SK-N-SH (cell line): ENCODE measurements around the gene ENDOV. TPM values are rescaled to one million over a fixed set of nuclear protein-coding genes. Genes with fewer than 3 reads are reported as not detected.

Experiments
- CTCF ChIA-PET: fragments of 300-600, 350-600 bp; formaldehyde crosslinking; extraction: SDS; loops from one replicate; lab custom pipeline; 2021; lab: Yijun Ruan, JAX
- POLR2A ChIA-PET: fragments of 350-600 bp; sonication (Branson Sonifier 250); formaldehyde crosslinking; extraction: SDS; loops from one replicate; lab custom pipeline; 2020; ENCODE audit warnings: antibody characterized with exemption, inconsistent platforms; lab: Yijun Ruan, JAX
- DNase-seq: peaks from one replicate; pipeline ENCODE4 v3.0.0; 2012
- H2AFZ ChIP-seq: fragments of 200-600 bp; sonication (generic); 2 replicates; pipeline ENCODE4 v1.8.1; 2016; ENCODE audit warnings: antibody characterized with exemption, mild to moderate bottlenecking, low read depth
- H3F3A ChIP-seq: fragments of 200-600 bp; sonication (generic); replicated peaks from 2 replicates; pipeline ENCODE3; 2016; ENCODE audit warnings: antibody characterized with exemption, mild to moderate bottlenecking; ENCODE audit not compliant: insufficient read depth
- H3K27ac ChIP-seq, 2 experiments: fragments of 200-500 bp in 1 of 2; fragments of 200-600 bp in 1 of 2; sonication (Bioruptor generic) in 1 of 2; sonication (generic), shearing (Covaris generic) in 1 of 2; 2 replicates each; pipeline versions ENCODE4 v1.5.1 to v1.6.1; 2014 to 2016; ENCODE audit warnings: low read depth in 2 of 2, inconsistent platforms in 1 of 2, low read length in 1 of 2, mild to moderate bottlenecking in 1 of 2, mixed read lengths in 1 of 2
- H3K27me3 ChIP-seq: fragments of 200-600 bp; sonication (generic), shearing (Covaris generic); 2 replicates; pipeline ENCODE4 v1.6.1; 2016; ENCODE audit warnings: mixed run types; ENCODE audit not compliant: insufficient read depth
- H3K36me3 ChIP-seq, 2 experiments: fragments of 200-500 bp in 1 of 2; fragments of 200-600 bp in 1 of 2; sonication (Bioruptor generic) in 1 of 2; sonication (generic) in 1 of 2; replicated peaks in 1 of 2; 2 replicates each; pipeline versions ENCODE3 to v1.5.1; 2014 to 2016; ENCODE audit warnings: low read length in 1 of 2, mild to moderate bottlenecking in 1 of 2; ENCODE audit not compliant: insufficient read depth in 2 of 2, control insufficient read depth in 1 of 2
- H3K4me1 ChIP-seq, 2 experiments: fragments of 200-500 bp in 1 of 2; fragments of 200-600 bp in 1 of 2; sonication (Bioruptor generic) in 1 of 2; sonication (generic), shearing (Covaris generic) in 1 of 2; 2 replicates each; pipeline versions ENCODE4 v1.5.1 to v1.6.1; 2014 to 2016; ENCODE audit warnings: low read depth in 1 of 2, low read length in 1 of 2, mixed run types in 1 of 2; ENCODE audit not compliant: insufficient read depth in 2 of 2, control insufficient read depth in 1 of 2
- H3K4me2 ChIP-seq: fragments of 200-600 bp; sonication (generic), shearing (Covaris generic); 2 replicates; pipeline ENCODE4 v1.6.1; 2017; ENCODE audit warnings: mixed run types
- H3K4me3 ChIP-seq, 2 experiments: fragments of 200-500 bp in 1 of 2; fragments of 200-600 bp in 1 of 2; sonication (Bioruptor generic) in 1 of 2; sonication (generic), shearing (Covaris generic) in 1 of 2; 2 replicates each; pipeline versions ENCODE4 v1.5.1 to v1.8.1; 2014 to 2016; ENCODE audit warnings: low read depth in 2 of 2, inconsistent platforms in 1 of 2, low read length in 1 of 2, mild to moderate bottlenecking in 1 of 2, mixed read lengths in 1 of 2, moderate library complexity in 1 of 2
- H3K79me2 ChIP-seq: fragments of 200-600 bp; sonication (generic); 2 replicates; pipeline ENCODE4 v1.8.1; 2017; ENCODE audit warnings: mild to moderate bottlenecking; ENCODE audit not compliant: insufficient read depth
- H3K9ac ChIP-seq: fragments of 200-600 bp; sonication (generic); 2 replicates; pipeline ENCODE4 v1.6.1; 2017; ENCODE audit warnings: mixed run types
- H3K9me2 ChIP-seq: fragments of 200-600 bp; sonication (generic); 2 replicates; pipeline ENCODE4 v1.6.1; 2017; ENCODE audit warnings: mixed run types
- H3K9me3 ChIP-seq: fragments of 200-600 bp; sonication (generic); 2 replicates; pipeline ENCODE4 v1.6.1; 2017; ENCODE audit warnings: mixed run types, mild to moderate bottlenecking, moderate library complexity
- H4K20me1 ChIP-seq: fragments of 200-600 bp; sonication (generic); 2 replicates; pipeline ENCODE4 v1.6.1; 2017; ENCODE audit warnings: mild to moderate bottlenecking, mixed run types; ENCODE audit not compliant: insufficient read depth
- CHD2 ChIP-seq: fragments of 150-350 bp; IDR thresholded peaks from 2 replicates; pipeline ENCODE4 v1.6.1; 2018; ENCODE audit warnings: low read length; ENCODE audit not compliant: partially characterized antibody
- EZH2phosphoT487 ChIP-seq: fragments of 200-600 bp; sonication (generic); IDR thresholded peaks from 2 replicates; pipeline ENCODE4 v1.6.1; 2017; ENCODE audit warnings: low read depth, mixed run types, mild to moderate bottlenecking, antibody characterized with exemption, moderate library complexity, borderline replicate concordance
- FOXJ3 ChIP-seq: sonication (generic); formaldehyde crosslinking; IDR thresholded peaks from 2 replicates; pipeline ENCODE4 v1.5.1; 2020; ENCODE audit warnings: mild to moderate bottlenecking, missing genetic modification reagents
- GABPA ChIP-seq: IDR thresholded peaks from 2 replicates; pipeline ENCODE4 v1.4.0; 2012; ENCODE audit warnings: low read depth, mild to moderate bottlenecking
- GATA2 ChIP-seq: sonication (generic); formaldehyde crosslinking; IDR thresholded peaks from 2 replicates; pipeline ENCODE4 v1.5.0; 2020; ENCODE audit warnings: mild to moderate bottlenecking, missing genetic modification reagents
- MEF2A ChIP-seq: IDR thresholded peaks from 2 replicates; pipeline ENCODE4 v1.4.0; 2012; ENCODE audit warnings: low read depth, borderline replicate concordance
- MXI1 ChIP-seq: IDR thresholded peaks from 2 replicates; pipeline ENCODE4 v1.6.1; 2012; ENCODE audit warnings: mild to moderate bottlenecking, low read depth, low read length, improper control_type of control experiment
- RXRA ChIP-seq: IDR thresholded peaks from 2 replicates; pipeline ENCODE4 v1.4.0; 2012; ENCODE audit warnings: low read depth, mild to moderate bottlenecking, borderline replicate concordance
- SIN3A ChIP-seq: IDR thresholded peaks from 2 replicates; pipeline ENCODE4 v1.6.1; 2012; ENCODE audit warnings: low read depth, mild to moderate bottlenecking, low read length, moderate library complexity, borderline replicate concordance
- TAF1 ChIP-seq: IDR thresholded peaks from 2 replicates; pipeline ENCODE4 v1.6.1; 2012; ENCODE audit warnings: low read depth, mild to moderate bottlenecking, low read length, moderate library complexity, borderline replicate concordance
- TCF12 ChIP-seq: IDR thresholded peaks from 2 replicates; pipeline ENCODE4 v1.4.0; 2012
- WGBS: methylation state at CpG from one replicate; pipeline ENCODE4 v1.1.6; 2017; ENCODE audit warnings: low lambda C conversion rate; 5-methylcytosine and 5-hydroxymethylcytosine counted together
- polyA plus RNA-seq, 3 experiments: library from polyadenylated mRNA; depleted of rRNA; stranded (reverse); fragments of >200 nt; gene quantifications; 2 replicates each; pipeline ENCODE4 v1.2.3, GENCODE V29; 2012
- TF ChIP-seq, protein P1 (sequence below): IDR thresholded peaks from 2 replicates; pipeline ENCODE4 v1.4.0; 2012; ENCODE audit warnings: low read depth, borderline replicate concordance
- TF ChIP-seq, protein P2 (sequence below): fragments of 150-350 bp; IDR thresholded peaks from 2 replicates; pipeline ENCODE4 v1.6.1; 2016; ENCODE audit warnings: mild to moderate bottlenecking, low read depth, low read length
- TF ChIP-seq, protein P3 (sequence below): IDR thresholded peaks from 2 replicates; pipeline ENCODE4 v1.6.1; 2012; ENCODE audit warnings: mild to moderate bottlenecking, low read depth, low read length, moderate library complexity
- TF ChIP-seq, protein P4 (sequence below): fragments of 200-600 bp; sonication (generic); IDR thresholded peaks from 2 replicates; pipeline ENCODE4 v1.6.1; 2017; ENCODE audit warnings: antibody characterized with exemption, mild to moderate bottlenecking, moderate library complexity
- TF ChIP-seq, protein P5 (sequence below): IDR thresholded peaks from 2 replicates; pipeline ENCODE4 v1.4.0; 2012; ENCODE audit warnings: low read depth

The ENDOV gene
- polyA plus RNA-seq, 1 of the 3 experiments (the other 2 are of a cell fraction), result 83.6 TPM

DNA sequence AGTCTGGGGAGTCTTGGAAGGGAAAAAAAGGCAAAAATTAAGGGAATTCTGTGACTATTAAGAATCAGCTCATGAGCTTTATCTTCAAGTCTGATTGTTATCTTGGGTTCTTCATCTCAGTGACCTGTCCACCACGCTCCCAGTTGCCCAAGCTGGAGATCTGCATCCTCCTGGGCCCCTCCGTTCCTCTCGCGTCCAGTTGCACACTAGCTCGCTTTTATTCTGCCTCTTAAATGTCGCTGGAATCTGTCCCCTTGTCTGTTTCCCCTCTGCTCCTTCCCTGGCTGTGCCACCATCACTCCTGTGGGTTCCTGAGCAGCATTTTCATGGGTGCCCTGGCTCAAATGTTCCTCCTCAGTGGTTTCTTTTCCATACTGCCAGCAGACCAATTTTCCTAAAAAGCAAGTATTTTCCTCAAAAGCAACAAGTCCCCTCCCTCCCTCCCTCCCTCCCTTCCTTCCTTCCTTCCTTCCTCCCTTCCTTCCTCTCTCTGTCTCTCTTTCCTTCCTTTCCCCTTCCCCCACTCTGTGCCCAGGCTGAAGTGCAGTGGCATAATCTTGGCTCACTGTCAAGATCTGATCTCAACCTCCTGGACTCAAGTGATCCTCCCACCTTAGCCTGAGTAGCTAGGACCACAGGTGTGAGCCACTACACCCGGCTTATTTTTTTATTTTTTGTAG lies 1.4 kb downstream of the ENDOV start:
- H3K4me1 ChIP-seq, result peaks cover 5 to 25% of the 10 kb centered on the region in 2 experiments; a peak in 2 of 4 replicates
- peaks cover 25 to 28% of the 10 kb centered on the region in 2 experiments for H3K36me3 ChIP-seq
- H2AFZ ChIP-seq, result no peak overlapping the region
- no peak overlapping the region for H3K27ac ChIP-seq
- peaks cover 5% of the 10 kb centered on the region for H3F3A ChIP-seq
- H3K9ac ChIP-seq, result peak overlapping the region; percentile 98
- peak overlapping the region; percentile 94 for H3K4me2 ChIP-seq
- no peaks in the 10 kb centered on the region for H3K9me3 ChIP-seq
- peaks cover 31% of the 10 kb centered on the region for H4K20me1 ChIP-seq
- ChIA-PET POLR2A (interaction anchor here (0.6 to 1.9 kb wide), 3 partner anchors 8 to 556 kb away, joined by 5 to 7 read pairs (median 5); no protein-coding TSS in a partner anchor), CTCF (interaction anchor here (1.1 to 6.5 kb wide), 5 partner anchors 10 to 565 kb away, joined by 3 to 47 read pairs (median 4); no protein-coding TSS in a partner anchor)
- H3K27me3 ChIP-seq, result no peaks in the 10 kb centered on the region
- peak; percentile 35 for DNase-seq
- TF ChIP-seq TAF1 (no peak), EZH2phosphoT487 (no peak), GABPA (no peak), MEF2A (no peak), GATA2 (CRISPR knock-in tag) (no peak)
- TF ChIP-seq, protein P1, sequence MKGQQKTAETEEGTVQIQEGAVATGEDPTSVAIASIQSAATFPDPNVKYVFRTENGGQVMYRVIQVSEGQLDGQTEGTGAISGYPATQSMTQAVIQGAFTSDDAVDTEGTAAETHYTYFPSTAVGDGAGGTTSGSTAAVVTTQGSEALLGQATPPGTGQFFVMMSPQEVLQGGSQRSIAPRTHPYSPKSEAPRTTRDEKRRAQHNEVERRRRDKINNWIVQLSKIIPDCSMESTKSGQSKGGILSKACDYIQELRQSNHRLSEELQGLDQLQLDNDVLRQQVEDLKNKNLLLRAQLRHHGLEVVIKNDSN, result no peak
- H3K4me3 ChIP-seq, result peak overlapping the region; percentile 98 to 99
- no peaks in the 10 kb centered on the region for H3K9me2 ChIP-seq
- 66% methylated on average over 7 of the region's 7 CpGs for WGBS
- peaks cover 48% of the 10 kb centered on the region for H3K79me2 ChIP-seq

DNA sequence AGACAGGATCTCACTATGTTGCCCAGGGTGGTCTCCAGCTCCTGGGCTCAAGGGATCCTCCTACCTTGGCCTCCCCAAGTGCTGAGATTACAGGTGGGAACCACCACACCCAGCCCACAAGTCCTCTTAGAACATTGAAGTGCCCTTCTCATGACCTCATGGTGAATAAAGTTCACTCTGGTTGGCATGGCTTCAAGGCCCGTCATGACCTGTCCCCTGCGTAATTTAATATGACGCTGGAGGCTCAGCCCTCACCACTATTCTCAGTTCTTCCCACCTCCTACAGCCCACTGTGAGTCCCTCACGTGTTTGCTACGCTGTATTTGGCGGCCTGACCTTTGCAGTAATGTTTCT lies 1.9 kb downstream of the ENDOV start:
- 96% methylated on average over 6 of the region's 6 CpGs for WGBS
- no peak for DNase-seq
- peaks cover 48% of the 10 kb centered on the region for H3K79me2 ChIP-seq
- H3K4me3 ChIP-seq, result peak overlapping the region in 1 of 2 experiments; percentile 98; a peak in 2 of 4 replicates
- peaks cover 25 to 28% of the 10 kb centered on the region in 2 experiments for H3K36me3 ChIP-seq
- H3K9me2 ChIP-seq, result no peaks in the 10 kb centered on the region
- peaks cover 31% of the 10 kb centered on the region for H4K20me1 ChIP-seq
- POLR2A ChIA-PET, result interaction anchor here (1.9 kb wide), 1 partner anchor 38 kb away, joined by 7 read pairs; no protein-coding TSS in a partner anchor
- H2AFZ ChIP-seq, result no peak overlapping the region
- peaks cover 5% of the 10 kb centered on the region for H3F3A ChIP-seq
- CTCF ChIA-PET, result interaction anchor here (1.3 to 6.5 kb wide), 3 partner anchors 9 to 564 kb away, joined by 3 to 47 read pairs (median 5); no protein-coding TSS in a partner anchor
- peak overlapping the region; percentile 94 for H3K4me2 ChIP-seq
- H3K9me3 ChIP-seq, result no peaks in the 10 kb centered on the region
- no peaks in the 10 kb centered on the region for H3K27me3 ChIP-seq
- no peak overlapping the region for H3K27ac ChIP-seq
- H3K9ac ChIP-seq, result no peak overlapping the region
- peaks cover 5 to 25% of the 10 kb centered on the region in 2 experiments; a peak in 2 of 4 replicates for H3K4me1 ChIP-seq
- no peak for TF ChIP-seq MEF2A
- TF ChIP-seq, protein P2, sequence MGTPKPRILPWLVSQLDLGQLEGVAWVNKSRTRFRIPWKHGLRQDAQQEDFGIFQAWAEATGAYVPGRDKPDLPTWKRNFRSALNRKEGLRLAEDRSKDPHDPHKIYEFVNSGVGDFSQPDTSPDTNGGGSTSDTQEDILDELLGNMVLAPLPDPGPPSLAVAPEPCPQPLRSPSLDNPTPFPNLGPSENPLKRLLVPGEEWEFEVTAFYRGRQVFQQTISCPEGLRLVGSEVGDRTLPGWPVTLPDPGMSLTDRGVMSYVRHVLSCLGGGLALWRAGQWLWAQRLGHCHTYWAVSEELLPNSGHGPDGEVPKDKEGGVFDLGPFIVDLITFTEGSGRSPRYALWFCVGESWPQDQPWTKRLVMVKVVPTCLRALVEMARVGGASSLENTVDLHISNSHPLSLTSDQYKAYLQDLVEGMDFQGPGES, result no peak
- TF ChIP-seq GABPA, result no peak
- TF ChIP-seq CHD2, result no peak
- no peak for TF ChIP-seq RXRA
- TF ChIP-seq, protein P3, sequence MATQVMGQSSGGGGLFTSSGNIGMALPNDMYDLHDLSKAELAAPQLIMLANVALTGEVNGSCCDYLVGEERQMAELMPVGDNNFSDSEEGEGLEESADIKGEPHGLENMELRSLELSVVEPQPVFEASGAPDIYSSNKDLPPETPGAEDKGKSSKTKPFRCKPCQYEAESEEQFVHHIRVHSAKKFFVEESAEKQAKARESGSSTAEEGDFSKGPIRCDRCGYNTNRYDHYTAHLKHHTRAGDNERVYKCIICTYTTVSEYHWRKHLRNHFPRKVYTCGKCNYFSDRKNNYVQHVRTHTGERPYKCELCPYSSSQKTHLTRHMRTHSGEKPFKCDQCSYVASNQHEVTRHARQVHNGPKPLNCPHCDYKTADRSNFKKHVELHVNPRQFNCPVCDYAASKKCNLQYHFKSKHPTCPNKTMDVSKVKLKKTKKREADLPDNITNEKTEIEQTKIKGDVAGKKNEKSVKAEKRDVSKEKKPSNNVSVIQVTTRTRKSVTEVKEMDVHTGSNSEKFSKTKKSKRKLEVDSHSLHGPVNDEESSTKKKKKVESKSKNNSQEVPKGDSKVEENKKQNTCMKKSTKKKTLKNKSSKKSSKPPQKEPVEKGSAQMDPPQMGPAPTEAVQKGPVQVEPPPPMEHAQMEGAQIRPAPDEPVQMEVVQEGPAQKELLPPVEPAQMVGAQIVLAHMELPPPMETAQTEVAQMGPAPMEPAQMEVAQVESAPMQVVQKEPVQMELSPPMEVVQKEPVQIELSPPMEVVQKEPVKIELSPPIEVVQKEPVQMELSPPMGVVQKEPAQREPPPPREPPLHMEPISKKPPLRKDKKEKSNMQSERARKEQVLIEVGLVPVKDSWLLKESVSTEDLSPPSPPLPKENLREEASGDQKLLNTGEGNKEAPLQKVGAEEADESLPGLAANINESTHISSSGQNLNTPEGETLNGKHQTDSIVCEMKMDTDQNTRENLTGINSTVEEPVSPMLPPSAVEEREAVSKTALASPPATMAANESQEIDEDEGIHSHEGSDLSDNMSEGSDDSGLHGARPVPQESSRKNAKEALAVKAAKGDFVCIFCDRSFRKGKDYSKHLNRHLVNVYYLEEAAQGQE, result no peak
- no peak for TF ChIP-seq TCF12
- TF ChIP-seq, protein P1, result no peak
- TF ChIP-seq, protein P4, sequence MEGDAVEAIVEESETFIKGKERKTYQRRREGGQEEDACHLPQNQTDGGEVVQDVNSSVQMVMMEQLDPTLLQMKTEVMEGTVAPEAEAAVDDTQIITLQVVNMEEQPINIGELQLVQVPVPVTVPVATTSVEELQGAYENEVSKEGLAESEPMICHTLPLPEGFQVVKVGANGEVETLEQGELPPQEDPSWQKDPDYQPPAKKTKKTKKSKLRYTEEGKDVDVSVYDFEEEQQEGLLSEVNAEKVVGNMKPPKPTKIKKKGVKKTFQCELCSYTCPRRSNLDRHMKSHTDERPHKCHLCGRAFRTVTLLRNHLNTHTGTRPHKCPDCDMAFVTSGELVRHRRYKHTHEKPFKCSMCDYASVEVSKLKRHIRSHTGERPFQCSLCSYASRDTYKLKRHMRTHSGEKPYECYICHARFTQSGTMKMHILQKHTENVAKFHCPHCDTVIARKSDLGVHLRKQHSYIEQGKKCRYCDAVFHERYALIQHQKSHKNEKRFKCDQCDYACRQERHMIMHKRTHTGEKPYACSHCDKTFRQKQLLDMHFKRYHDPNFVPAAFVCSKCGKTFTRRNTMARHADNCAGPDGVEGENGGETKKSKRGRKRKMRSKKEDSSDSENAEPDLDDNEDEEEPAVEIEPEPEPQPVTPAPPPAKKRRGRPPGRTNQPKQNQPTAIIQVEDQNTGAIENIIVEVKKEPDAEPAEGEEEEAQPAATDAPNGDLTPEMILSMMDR, result no peak
- no peak for TF ChIP-seq MXI1
- TF ChIP-seq FOXJ3, result no peak
- TF ChIP-seq SIN3A, result no peak
- TF ChIP-seq, protein P5, sequence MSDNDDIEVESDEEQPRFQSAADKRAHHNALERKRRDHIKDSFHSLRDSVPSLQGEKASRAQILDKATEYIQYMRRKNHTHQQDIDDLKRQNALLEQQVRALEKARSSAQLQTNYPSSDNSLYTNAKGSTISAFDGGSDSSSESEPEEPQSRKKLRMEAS, result no peak
